Measurements from ENCODE around the gene CDA. TPM values are rescaled to one million over a fixed set of nuclear protein-coding genes. Genes with fewer than 3 reads are reported as not detected.

CDA gene
- total RNA-seq, 1 donor from 2014 or later = 5.3 TPM

GRCh38 chr1:20643080-20643479 is 54.2 kb downstream of the CDA start:
- no peaks in the 10 kb centered on the region for H3K9me3 ChIP-seq
- H3K4me1 ChIP-seq = no peaks in the 10 kb centered on the region
- H3K27me3 ChIP-seq (ENCODE audit: low read depth) = no peaks in the 10 kb centered on the region
- TF ChIP-seq CTCF (IDR thresholded peaks at IDR 0.05) = no peak
- no peak overlapping the region for H3K27ac ChIP-seq
- no peak for ATAC-seq
- peaks cover 97% of the 10 kb centered on the region for H3K36me3 ChIP-seq
- intact Hi-C loops (cut with DNase I) = no loop called here
- H3K4me3 ChIP-seq = no peak overlapping the region
- no peak for DNase-seq

- H3K27me3 ChIP-seq (ENCODE audit: low read depth) = no peaks in the 10 kb centered on the region
- DNase-seq (no peak), ATAC-seq (no peak)
- intact Hi-C loops (cut with DNase I) = no loop called here
- H3K36me3 ChIP-seq = peaks cover 97% of the 10 kb centered on the region
- TF ChIP-seq CTCF (IDR thresholded peaks at IDR 0.05) = no peak
- H3K9me3 ChIP-seq = no peaks in the 10 kb centered on the region
- H3K4me1 ChIP-seq = no peaks in the 10 kb centered on the region
- H3K27ac ChIP-seq = no peak overlapping the region
- H3K4me3 ChIP-seq = no peak overlapping the region
These were observed 55.5 kb downstream of the CDA start for GRCh38 chr1:20644416-20644815.

GRCh38 chr1:20645414-20645813 is 56.5 kb downstream of the CDA start:
- Histone ChIP-seq H3K9me3 (no peaks in the 10 kb centered on the region), H3K4me1 (no peaks in the 10 kb centered on the region), H3K36me3 (peaks cover 96% of the 10 kb centered on the region), H3K27ac (no peak overlapping the region), H3K27me3 (ENCODE audit: low read depth) (no peaks in the 10 kb centered on the region), H3K4me3 (no peak overlapping the region)
- DNase-seq (no peak), ATAC-seq (no peak)
- TF ChIP-seq CTCF (IDR thresholded peaks at IDR 0.05) = no peak
- intact Hi-C loops (cut with DNase I) = no loop called here

GRCh38 chr1:20648438-20648837 is 59.5 kb downstream of the CDA start:
- intact Hi-C loops (cut with DNase I) = no loop called here
- H3K36me3 ChIP-seq = peaks cover 96% of the 10 kb centered on the region

GRCh38 chr1:20648946-20649345 is 60.0 kb downstream of the CDA start:
- intact Hi-C loops (cut with DNase I) = no loop called here
- ATAC-seq (no peak), DNase-seq (no peak)
- H3K36me3 ChIP-seq = peaks cover 96% of the 10 kb centered on the region
- no peak overlapping the region for H3K27ac ChIP-seq
- H3K9me3 ChIP-seq = no peaks in the 10 kb centered on the region
- no peak overlapping the region for H3K4me3 ChIP-seq
- no peaks in the 10 kb centered on the region for H3K27me3 ChIP-seq (ENCODE audit: low read depth)
- TF ChIP-seq CTCF (IDR thresholded peaks at IDR 0.05) = no peak
- no peaks in the 10 kb centered on the region for H3K4me1 ChIP-seq

More at GRCh38 chr1:20648438-20648837, 59.5 kb downstream of the CDA start:
- no peaks in the 10 kb centered on the region for H3K9me3 ChIP-seq
- H3K4me3 ChIP-seq = no peak overlapping the region
- ATAC-seq (no peak), DNase-seq (no peak)
- no peak overlapping the region for H3K27ac ChIP-seq
- H3K27me3 ChIP-seq (ENCODE audit: low read depth) = no peaks in the 10 kb centered on the region
- TF ChIP-seq CTCF (IDR thresholded peaks at IDR 0.05) = no peak
- H3K4me1 ChIP-seq = no peaks in the 10 kb centered on the region

GRCh38 chr1:20652300-20652699 is 63.4 kb downstream of the CDA start:
- H3K36me3 ChIP-seq = peaks cover 99% of the 10 kb centered on the region
- no peak for TF ChIP-seq CTCF (IDR thresholded peaks at IDR 0.05)
- H3K4me3 ChIP-seq = no peak overlapping the region
- H3K27me3 ChIP-seq (ENCODE audit: low read depth) = no peaks in the 10 kb centered on the region
- intact Hi-C loops (cut with DNase I) = no loop called here
- no peaks in the 10 kb centered on the region for H3K9me3 ChIP-seq
- ATAC-seq (no peak), DNase-seq (no peak)
- no peaks in the 10 kb centered on the region for H3K4me1 ChIP-seq
- no peak overlapping the region for H3K27ac ChIP-seq

All from lower lobe of right lung (tissue), 2 donors.